H1 (cell line): ENCODE results near the gene TRIM65. TPM values are rescaled to one million over a fixed set of nuclear protein-coding genes. Genes with fewer than 3 reads are reported as not detected.

ENCODE experiments used
- ASH2L ChIP-seq: fragments of 200-600, 300-600 bp; sonication (generic); IDR thresholded peaks from one replicate; pipeline ENCODE4 v1.7.1; 2017; ENCODE audit warnings: low read length
- POU5F1 ChIP-seq: IDR thresholded peaks from 2 replicates; pipeline ENCODE4 v1.6.1; 2011; ENCODE audit warnings: low read depth, mild to moderate bottlenecking, low read length, moderate library complexity
- SP2 ChIP-seq: IDR thresholded peaks from 2 replicates; pipeline ENCODE4 v1.6.1; 2012; ENCODE audit warnings: mild to moderate bottlenecking, low read length, inconsistent platforms
- polyA plus RNA-seq, 7 experiments: library from polyadenylated mRNA; depleted of rRNA in 3 of 7; stranded (reverse) in 5 of 7; unstranded in 2 of 7; fragments of >200 nt in 5 of 7; fragments of 200-250 nt in 2 of 7; gene quantifications; 1 replicate in 5 of 7; 2 replicates in 1 of 7; 4 replicates in 1 of 7; pipeline versions ENCODE4 v1.2.1 to v1.2.3, GENCODE V29; 2011 to 2013; ENCODE audit warnings: missing spikeins in 2 of 7, mixed read lengths in 2 of 7
- total RNA-seq: library from RNA; stranded (reverse); fragmentation: NEBNext Ultra II Directional; extraction: Animal tissue kit (Norgen Biotek cat#: 25700); gene quantifications from 2 replicates; pipeline ENCODE4 v1.2.1, GENCODE V29; 2021
- TF ChIP-seq, protein P1 (sequence below): fragments of 300-600 bp; sonication (generic); IDR thresholded peaks from 2 replicates; pipeline ENCODE4 v1.7.1; 2012; ENCODE audit warnings: low read length, moderate library complexity, mild to moderate bottlenecking, inconsistent platforms; ENCODE audit not compliant: insufficient replicate concordance
- TF ChIP-seq, protein P2 (sequence below): IDR thresholded peaks from 2 replicates; pipeline ENCODE4 v1.6.1; 2012; ENCODE audit warnings: inconsistent platforms

Gene TRIM65
- total and polyA plus RNA-seq, 2 of the 8 experiments (the other 6 are each of a cell fraction or from before 2014, with no cell fraction given), result 21.2 to 48.6 TPM

- TF ChIP-seq, protein P1, sequence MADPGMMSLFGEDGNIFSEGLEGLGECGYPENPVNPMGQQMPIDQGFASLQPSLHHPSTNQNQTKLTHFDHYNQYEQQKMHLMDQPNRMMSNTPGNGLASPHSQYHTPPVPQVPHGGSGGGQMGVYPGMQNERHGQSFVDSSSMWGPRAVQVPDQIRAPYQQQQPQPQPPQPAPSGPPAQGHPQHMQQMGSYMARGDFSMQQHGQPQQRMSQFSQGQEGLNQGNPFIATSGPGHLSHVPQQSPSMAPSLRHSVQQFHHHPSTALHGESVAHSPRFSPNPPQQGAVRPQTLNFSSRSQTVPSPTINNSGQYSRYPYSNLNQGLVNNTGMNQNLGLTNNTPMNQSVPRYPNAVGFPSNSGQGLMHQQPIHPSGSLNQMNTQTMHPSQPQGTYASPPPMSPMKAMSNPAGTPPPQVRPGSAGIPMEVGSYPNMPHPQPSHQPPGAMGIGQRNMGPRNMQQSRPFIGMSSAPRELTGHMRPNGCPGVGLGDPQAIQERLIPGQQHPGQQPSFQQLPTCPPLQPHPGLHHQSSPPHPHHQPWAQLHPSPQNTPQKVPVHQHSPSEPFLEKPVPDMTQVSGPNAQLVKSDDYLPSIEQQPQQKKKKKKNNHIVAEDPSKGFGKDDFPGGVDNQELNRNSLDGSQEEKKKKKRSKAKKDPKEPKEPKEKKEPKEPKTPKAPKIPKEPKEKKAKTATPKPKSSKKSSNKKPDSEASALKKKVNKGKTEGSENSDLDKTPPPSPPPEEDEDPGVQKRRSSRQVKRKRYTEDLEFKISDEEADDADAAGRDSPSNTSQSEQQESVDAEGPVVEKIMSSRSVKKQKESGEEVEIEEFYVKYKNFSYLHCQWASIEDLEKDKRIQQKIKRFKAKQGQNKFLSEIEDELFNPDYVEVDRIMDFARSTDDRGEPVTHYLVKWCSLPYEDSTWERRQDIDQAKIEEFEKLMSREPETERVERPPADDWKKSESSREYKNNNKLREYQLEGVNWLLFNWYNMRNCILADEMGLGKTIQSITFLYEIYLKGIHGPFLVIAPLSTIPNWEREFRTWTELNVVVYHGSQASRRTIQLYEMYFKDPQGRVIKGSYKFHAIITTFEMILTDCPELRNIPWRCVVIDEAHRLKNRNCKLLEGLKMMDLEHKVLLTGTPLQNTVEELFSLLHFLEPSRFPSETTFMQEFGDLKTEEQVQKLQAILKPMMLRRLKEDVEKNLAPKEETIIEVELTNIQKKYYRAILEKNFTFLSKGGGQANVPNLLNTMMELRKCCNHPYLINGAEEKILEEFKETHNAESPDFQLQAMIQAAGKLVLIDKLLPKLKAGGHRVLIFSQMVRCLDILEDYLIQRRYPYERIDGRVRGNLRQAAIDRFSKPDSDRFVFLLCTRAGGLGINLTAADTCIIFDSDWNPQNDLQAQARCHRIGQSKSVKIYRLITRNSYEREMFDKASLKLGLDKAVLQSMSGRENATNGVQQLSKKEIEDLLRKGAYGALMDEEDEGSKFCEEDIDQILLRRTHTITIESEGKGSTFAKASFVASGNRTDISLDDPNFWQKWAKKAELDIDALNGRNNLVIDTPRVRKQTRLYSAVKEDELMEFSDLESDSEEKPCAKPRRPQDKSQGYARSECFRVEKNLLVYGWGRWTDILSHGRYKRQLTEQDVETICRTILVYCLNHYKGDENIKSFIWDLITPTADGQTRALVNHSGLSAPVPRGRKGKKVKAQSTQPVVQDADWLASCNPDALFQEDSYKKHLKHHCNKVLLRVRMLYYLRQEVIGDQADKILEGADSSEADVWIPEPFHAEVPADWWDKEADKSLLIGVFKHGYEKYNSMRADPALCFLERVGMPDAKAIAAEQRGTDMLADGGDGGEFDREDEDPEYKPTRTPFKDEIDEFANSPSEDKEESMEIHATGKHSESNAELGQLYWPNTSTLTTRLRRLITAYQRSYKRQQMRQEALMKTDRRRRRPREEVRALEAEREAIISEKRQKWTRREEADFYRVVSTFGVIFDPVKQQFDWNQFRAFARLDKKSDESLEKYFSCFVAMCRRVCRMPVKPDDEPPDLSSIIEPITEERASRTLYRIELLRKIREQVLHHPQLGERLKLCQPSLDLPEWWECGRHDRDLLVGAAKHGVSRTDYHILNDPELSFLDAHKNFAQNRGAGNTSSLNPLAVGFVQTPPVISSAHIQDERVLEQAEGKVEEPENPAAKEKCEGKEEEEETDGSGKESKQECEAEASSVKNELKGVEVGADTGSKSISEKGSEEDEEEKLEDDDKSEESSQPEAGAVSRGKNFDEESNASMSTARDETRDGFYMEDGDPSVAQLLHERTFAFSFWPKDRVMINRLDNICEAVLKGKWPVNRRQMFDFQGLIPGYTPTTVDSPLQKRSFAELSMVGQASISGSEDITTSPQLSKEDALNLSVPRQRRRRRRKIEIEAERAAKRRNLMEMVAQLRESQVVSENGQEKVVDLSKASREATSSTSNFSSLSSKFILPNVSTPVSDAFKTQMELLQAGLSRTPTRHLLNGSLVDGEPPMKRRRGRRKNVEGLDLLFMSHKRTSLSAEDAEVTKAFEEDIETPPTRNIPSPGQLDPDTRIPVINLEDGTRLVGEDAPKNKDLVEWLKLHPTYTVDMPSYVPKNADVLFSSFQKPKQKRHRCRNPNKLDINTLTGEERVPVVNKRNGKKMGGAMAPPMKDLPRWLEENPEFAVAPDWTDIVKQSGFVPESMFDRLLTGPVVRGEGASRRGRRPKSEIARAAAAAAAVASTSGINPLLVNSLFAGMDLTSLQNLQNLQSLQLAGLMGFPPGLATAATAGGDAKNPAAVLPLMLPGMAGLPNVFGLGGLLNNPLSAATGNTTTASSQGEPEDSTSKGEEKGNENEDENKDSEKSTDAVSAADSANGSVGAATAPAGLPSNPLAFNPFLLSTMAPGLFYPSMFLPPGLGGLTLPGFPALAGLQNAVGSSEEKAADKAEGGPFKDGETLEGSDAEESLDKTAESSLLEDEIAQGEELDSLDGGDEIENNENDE, result no peak
- TF ChIP-seq ASH2L (no peak), POU5F1 (no peak), SP2 (no peak)
- TF ChIP-seq, protein P2, sequence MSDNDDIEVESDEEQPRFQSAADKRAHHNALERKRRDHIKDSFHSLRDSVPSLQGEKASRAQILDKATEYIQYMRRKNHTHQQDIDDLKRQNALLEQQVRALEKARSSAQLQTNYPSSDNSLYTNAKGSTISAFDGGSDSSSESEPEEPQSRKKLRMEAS, result no peak
- TF ChIP-seq, all 59 proteins: peak for 0
Measured at GRCh38 chr17:75910699-75911098, 13.9 kb upstream of the TRIM65 start (continued).
